ENCODE measurements around the gene ZNF385A. TPM values are rescaled to one million over a fixed set of nuclear protein-coding genes. Genes with fewer than 3 reads are reported as not detected.
A peak's percentile ranks its signal among the peaks of the same experiment; 100 is the strongest.

Gene ZNF385A
- total and polyA plus RNA-seq, 2 of the 4 experiments (the other 2 are of a cell fraction): 0.36 to 2.5 TPM

DNA sequence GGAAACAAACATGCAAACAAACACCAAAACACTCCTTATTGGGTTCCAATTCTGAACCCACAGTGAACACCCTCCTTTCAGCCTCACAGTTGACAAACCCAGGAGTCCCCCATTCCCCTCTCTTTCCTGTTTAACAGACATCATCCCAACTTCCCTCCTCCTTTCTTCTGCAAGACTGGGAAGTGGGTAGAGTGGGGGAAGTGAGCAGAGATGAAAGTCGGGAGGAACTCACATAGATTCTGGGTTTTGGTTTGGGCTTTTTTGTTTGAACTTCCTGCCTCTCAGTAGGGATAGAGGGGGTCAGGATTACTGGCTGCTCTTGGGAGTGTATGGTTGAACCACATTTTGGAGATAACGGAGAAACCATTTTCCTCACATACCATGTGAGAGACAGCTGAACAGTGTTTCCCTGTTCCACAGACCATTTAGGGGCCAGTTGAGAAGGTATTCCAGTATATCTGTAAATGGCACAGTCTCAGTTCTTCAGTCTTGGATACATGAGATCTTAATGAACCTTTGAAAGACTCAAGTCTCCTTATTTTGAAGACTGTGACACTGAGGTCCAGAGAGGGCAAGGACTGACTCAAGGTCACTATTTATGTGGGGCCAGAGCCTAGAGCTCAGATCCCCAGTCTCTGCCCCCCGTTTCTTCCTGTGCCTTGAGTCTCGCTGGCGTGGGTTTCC, 16.4 kb downstream of the ZNF385A start (continued):
- TF ChIP-seq ELK1 (IDR thresholded peaks at IDR 0.05; ENCODE audit: borderline replicate concordance, low read depth, low read length) (no peak), RCOR1 (IDR thresholded peaks at IDR 0.05; ENCODE audit: insufficient replicate concordance, low read length) (no peak)

DNA sequence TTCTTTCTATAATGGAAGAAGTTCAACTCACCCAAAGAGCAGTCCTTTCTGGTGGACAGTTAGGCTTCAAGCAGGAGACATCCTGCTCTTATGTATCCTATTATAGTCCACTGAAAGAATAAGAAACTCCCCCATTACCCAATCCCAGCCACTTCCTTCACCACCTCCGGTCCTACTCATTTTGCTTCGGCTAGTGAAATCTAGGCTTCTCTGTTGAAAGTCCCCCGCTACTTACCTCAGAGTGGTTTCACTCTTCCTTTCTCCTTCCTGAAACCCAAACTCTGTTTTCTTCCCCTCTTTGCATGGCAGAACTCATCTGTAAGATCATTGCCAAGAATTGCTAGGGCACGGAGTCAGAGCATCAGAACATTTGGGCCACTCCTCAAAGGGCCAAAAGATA, 20.1 kb downstream of the ZNF385A start, which contains the start of gene GPR84:
Gene GPR84, minus strand, starts transcription at position 74 of the 400 bp plus-strand sequence. CDS start 635 bp downstream, outside the sequence.
- peak within 1 kb of the TSS; percentile 21; the same call in 1 of the 2 replicates for H2AK5ac ChIP-seq (ENCODE audit: low read depth, low read length)
- no peak within 1 kb of the TSS for H2AFZ ChIP-seq (replicated peaks; ENCODE audit: low read length, poor library complexity)
- H3K23ac ChIP-seq (ENCODE audit: low read depth, low read length): no peak within 1 kb of the TSS
- no peak within 1 kb of the TSS for H2AK9ac ChIP-seq (replicated peaks; ENCODE audit: low read depth, low read length, poor library complexity)
- H4K91ac ChIP-seq (ENCODE audit: insufficient read depth, low read depth, low read length): no peak within 1 kb of the TSS
- WGBS, 2 experiments (ENCODE audit: extremely low coverage in 2 of 2, insufficient read length in 1 of 2): 88% methylated on average over 3 of the region's 4 CpGs; no CpG with 5 or more reads in 1 of the 2 experiments
- H3K27ac ChIP-seq (ENCODE audit: insufficient read depth, low read length): no peak within 1 kb of the TSS
- no peak within 1 kb of the TSS for H3K14ac ChIP-seq (replicated peaks; ENCODE audit: low read depth, low read length)
- H4K20me1 ChIP-seq (ENCODE audit: insufficient read depth, low read length): no peaks in the 10 kb centered on the region
- no peak within 1 kb of the TSS for H3K9ac ChIP-seq (ENCODE audit: low read depth, low read length)
- H3K18ac ChIP-seq (ENCODE audit: low read depth, low read length): no peak within 1 kb of the TSS
- H3K4ac ChIP-seq (ENCODE audit: low read depth, low read length): no peak within 1 kb of the TSS
- H3K9me3 ChIP-seq (ENCODE audit: control insufficient read depth, insufficient read depth, low read length): no peaks in the 10 kb centered on the region
- no peaks in the 10 kb centered on the region for H3K27me3 ChIP-seq (ENCODE audit: control insufficient read depth, insufficient read depth, low read length)
- ChIA-PET POLR2A (ENCODE audit: unreplicated experiment) (no interaction called here), CTCF (no interaction called here)
- no peak within 1 kb of the TSS for H4K8ac ChIP-seq (ENCODE audit: low read depth in 2 of 2, low read length in 2 of 2)
- H2BK20ac ChIP-seq (ENCODE audit: low read depth, low read length): no peak within 1 kb of the TSS
- no peak within 1 kb of the TSS for H3K56ac ChIP-seq (ENCODE audit: extremely low read depth, insufficient read depth, low read length)
- H3K4me3 ChIP-seq (ENCODE audit: insufficient read depth, low read depth, low read length): no peak within 1 kb of the TSS
- 0 out of 2 replicates have a peak, but pooled peaks cover 5% of the 10 kb centered on the region for H3K9me1 ChIP-seq (ENCODE audit: insufficient read depth, low read length)
- intact Hi-C loops (cut with micrococcal nuclease) (no loop called here), dilution Hi-C loops (cut with HindIII; ENCODE audit: low sequenced_read_pairs, unreplicated experiment) (no loop called here), in situ Hi-C loops (cut with MboI; ENCODE audit: low sequenced_read_pairs) (loop anchor here (5.0 kb wide), 2 partner anchors 72 to 142 kb away; no protein-coding TSS in a partner anchor)
- H3K36me3 ChIP-seq (ENCODE audit: control insufficient read depth, insufficient read depth, low read length): no peaks in the 10 kb centered on the region
- no peak within 1 kb of the TSS for H2BK120ac ChIP-seq (ENCODE audit: low read depth, low read length)
- ATAC-seq (ENCODE audit: low read depth): no peak
- no peak within 1 kb of the TSS for H2BK15ac ChIP-seq (ENCODE audit: low read depth, low read length)
- no peak within 1 kb of the TSS for H2BK5ac ChIP-seq (ENCODE audit: low read depth, low read length, poor library complexity, severe bottlenecking)
- no peak within 1 kb of the TSS for H4K5ac ChIP-seq (ENCODE audit: low read depth, low read length)
- no peak for DNase-seq
- BruUV-seq (replicated peaks): no TSS peak
- peaks cover 14% of the 10 kb centered on the region for H3K4me1 ChIP-seq (ENCODE audit: control insufficient read depth, insufficient read depth, low read length)
- H3K79me1 ChIP-seq (ENCODE audit: low read depth in 1 of 2, low read length in 2 of 2): peaks cover 0 to 8% of the 10 kb centered on the region in 2 experiments; a peak in 1 of 4 replicates
- H3K4me2 ChIP-seq (ENCODE audit: low read depth, low read length): no peak within 1 kb of the TSS
- TF ChIP-seq CTCF (conservative IDR thresholded peaks at IDR 0.05; ENCODE audit: low read depth, low read length): no peak
- TF ChIP-seq BHLHE40 (IDR thresholded peaks at IDR 0.05; ENCODE audit: low read depth, low read length): no peak
- TF ChIP-seq MXI1 (IDR thresholded peaks at IDR 0.05; ENCODE audit: borderline replicate concordance, low read depth, low read length): no peak
- no peak for TF ChIP-seq CEBPB (IDR thresholded peaks at IDR 0.05; ENCODE audit: low read depth, low read length)
- no peak for TF ChIP-seq RCOR1 (IDR thresholded peaks at IDR 0.05; ENCODE audit: insufficient replicate concordance, low read length)
- no peak for TF ChIP-seq RAD21 (IDR thresholded peaks at IDR 0.05; ENCODE audit: low read length)
- no peak for TF ChIP-seq POLR2A (IDR thresholded peaks at IDR 0.05; ENCODE audit: low read depth, low read length)
- TF ChIP-seq ELK1 (IDR thresholded peaks at IDR 0.05; ENCODE audit: borderline replicate concordance, low read depth, low read length): no peak
- TF ChIP-seq CHD1 (IDR thresholded peaks at IDR 0.05; ENCODE audit: low read depth, low read length): no peak
- TF ChIP-seq SMC3 (IDR thresholded peaks at IDR 0.05; ENCODE audit: low read depth, low read length): no peak
